HG03520 (cell line): Measurements from ENCODE around the gene GNE.
"Not testable (repeated sequence)": the region's sequence is repeated elsewhere in the genome, so short reads cannot be mapped to it uniquely, and the experiment has no call there.

ENCODE experiments used
- ATAC-seq: cut with Tn5 transposase; IDR thresholded peaks from one replicate; pipeline ENCODE4 v1.9.1; 2021; ENCODE audit warnings: mild to moderate bottlenecking, moderate library complexity; ENCODE audit not compliant: unreplicated experiment

Gene GNE

DNA sequence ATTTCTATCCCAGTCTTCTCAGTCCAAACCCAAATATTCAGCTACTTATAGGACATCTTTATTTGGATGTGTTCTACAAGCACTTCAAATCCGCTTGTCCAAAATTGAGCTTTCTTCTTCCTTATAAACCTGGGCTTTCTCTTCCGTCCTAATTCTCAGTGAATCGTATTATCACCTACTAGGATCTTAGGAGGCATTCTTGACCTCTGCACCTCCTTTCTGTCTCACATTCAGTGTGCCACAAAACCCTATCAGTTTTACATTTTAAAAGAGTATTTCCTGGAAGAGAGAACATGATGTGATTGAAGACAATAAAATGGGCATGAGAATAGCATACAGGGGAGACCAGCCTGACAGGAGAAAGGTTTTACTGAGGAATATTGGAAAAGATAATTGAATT is 16.8 kb upstream of the GNE start:
- no peak for ATAC-seq

DNA sequence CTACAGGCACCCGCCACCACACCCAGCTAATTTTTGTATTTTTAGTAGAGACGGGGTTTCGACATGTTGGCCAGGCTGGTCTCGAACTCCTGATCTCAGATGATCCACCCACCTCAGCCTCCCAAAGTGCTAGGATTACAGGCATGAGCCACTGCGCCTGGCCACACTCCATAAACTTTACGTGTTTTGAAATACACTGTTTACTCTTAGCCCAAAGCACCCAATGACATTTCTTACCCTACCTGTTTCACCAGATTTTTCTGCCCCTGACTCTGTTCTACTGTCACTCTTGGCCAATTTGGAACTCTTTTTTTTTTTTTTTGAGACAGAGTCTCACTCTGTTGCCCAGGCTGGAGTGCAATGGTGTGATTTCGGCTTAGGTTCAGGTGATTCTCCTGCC is 15.1 kb upstream of the GNE start:
- not testable (repeated sequence) for ATAC-seq

DNA sequence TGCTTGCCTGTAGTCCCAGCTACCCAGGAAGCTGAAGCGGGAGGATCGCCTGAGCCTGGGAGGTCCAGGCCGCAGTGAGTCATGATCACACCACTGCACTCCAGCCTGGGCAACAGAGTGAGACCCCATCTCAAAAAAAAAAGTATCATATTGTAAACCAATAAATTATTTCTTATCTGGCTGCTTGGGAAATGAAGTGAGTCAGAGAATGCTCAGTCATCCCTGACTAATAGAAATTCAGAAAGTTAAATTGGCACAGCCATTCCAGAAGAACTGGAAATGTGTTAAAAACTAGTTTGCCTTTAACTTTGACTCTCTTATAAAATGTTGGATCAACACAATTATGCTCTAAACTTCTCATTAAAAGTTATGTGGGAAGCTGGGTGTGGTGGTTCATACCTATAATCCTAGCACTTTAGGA is 9.8 kb upstream of the GNE start:
- no peak for ATAC-seq

DNA sequence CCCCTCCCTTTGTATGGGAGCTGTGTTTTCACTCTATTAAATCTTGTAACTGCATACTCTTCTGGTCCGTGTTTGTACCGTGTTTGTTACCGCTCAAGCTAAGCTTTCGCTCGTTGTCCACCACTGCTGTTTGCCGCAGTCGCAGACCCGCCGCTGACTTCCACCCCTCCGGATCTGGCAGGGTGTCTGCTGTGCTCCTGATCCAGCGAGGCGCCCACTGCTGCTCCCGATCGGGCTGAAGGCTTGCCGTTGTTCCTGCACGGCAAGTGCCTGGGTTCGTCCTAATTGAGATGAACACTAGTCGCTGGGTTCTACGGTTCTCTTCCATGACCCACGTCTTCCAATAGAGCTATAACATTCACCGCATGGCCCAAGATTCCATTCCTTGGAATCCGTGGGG is 6.6 kb upstream of the GNE start:
- ATAC-seq: no peak

DNA sequence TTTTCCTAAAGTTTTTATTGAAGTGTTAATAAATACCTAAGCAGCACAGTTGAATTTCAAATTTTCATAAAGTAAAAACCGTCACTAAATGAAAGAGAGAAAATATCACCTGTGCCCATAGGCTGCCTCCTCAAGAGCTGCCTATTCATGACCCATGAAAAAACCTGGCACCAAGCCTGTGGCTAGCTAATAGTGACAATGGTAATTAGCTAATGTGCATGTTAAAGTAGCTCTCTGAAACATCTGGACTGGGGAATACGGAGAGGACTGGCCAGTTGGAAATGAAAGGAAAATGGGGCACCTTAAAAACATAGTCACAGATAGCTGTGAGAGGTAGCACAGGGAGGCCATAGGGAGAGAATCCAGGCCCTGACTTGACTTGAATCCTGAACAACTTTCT is 5.4 kb upstream of the GNE start:
- no peak for ATAC-seq

DNA sequence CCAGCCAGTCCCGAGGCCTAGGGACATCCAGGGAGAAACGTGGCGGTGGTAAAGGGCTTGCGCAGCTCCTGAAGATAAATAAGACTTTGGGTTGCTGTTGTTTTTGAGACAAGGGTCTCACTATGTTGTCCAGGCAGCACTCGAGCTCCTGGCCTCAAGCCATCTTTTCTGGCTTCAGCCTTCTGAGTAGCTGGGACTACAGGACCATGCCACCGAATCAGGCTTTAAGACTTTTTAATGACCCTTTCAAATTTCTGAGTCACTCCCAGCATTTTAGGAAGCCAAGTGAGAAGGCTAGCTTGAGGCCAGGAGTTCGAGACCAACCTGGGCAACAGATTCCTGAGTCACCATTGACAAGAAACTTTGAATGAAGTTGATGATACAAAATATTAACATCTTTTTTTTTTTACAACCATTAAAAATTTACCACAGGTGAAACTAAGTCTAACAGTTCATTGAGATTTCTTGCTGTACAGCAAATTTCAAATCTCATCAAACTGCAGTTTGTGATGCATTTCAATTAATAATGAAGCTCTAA is 817 bp upstream of the GNE start:
- no peak for ATAC-seq

DNA sequence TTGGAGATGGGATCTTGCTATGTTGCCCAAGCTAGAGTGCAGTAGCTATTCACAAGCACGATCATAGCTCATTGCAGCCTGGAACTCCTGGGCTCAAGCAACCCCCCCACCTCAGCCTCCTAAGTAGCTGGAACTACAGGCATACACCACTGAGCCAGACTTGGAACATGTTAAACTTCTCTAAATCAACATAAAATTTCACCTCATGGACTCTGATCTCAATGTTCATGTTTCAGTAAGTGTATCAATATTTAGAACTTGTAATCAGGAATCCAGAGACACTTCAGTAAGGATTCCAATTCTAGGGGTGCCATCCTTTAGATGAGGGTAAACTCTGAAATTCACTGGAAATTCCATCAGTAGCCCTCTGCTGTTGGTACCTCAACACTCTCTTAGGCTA is 6.8 kb downstream of the GNE start:
- no peak for ATAC-seq

DNA sequence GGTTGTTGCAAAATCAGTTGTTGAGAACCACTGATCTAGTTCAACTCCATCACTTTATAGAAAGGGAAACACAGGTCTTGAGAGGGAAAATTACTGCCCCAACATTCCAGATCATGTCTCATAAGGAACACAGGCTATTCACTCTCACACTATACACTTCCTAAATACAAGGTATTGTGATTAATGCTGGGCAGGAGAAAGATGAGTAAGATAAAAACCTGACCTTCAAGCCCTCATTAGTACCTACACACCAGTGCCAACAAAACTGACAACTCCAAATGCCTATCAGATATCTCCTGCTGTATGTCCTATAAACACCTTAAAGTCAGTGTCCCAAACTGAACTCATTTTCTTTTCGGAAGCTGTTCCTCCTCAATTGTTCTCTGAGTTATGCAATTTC is 8.2 kb downstream of the GNE start:
- ATAC-seq: no peak

DNA sequence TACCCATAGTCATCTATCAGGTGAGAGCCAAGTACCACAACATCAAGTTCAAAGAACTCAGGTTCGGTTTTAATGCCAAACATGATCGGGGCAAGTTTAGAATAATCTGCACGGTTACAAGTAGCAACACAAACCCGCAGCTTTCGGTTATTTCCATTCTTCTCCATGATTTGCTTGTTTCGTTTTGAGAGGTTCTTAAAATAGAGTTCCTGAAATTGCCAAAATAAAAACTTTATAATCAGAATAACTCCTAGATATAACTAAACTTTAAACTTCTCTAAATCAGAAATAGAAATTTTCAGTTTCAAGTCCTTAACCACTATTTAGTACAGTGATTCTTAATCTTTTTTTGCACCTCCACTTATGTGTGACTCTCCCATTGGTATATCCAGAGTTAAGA is 9.1 kb downstream of the GNE start:
- ATAC-seq: no peak

DNA sequence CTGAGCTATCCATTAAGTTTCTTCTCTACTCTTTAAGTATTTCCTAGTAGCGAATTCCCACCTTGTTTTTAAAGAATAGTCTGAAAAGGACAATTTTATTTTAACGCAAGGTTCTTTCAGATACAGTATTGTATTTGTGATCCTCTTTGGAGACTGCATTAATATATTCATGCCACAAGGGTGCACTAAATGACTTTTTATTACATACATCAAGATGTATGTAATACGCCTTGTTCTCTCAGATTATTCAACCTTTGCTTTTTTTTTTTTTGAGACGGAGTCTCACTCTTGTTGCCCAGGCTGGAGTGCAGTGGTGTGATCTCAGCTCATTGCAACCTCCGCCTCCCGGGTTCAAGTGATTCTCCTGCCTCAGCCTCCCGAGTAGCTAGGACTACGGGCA is 10.2 kb downstream of the GNE start:
- not testable (repeated sequence) for ATAC-seq

DNA sequence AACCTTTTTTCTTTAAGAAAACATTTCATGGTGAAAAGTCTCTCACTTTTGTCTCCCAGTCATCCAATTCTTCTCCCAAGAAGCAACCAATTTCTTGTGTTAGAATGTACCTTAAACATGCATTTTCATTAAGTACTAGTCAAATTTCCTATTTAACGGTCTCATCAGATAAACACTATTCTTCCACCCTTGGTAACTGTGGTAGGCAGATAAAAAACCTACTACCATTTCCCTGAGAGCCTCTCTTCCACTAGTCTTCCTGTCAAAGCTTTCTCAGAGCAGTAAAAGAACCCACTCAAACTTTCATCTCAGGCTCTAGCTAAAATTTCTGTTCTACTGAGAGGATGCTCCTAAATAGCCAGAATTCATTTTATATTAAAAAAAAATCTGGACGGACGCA is 10.9 kb downstream of the GNE start:
- ATAC-seq: no peak

DNA sequence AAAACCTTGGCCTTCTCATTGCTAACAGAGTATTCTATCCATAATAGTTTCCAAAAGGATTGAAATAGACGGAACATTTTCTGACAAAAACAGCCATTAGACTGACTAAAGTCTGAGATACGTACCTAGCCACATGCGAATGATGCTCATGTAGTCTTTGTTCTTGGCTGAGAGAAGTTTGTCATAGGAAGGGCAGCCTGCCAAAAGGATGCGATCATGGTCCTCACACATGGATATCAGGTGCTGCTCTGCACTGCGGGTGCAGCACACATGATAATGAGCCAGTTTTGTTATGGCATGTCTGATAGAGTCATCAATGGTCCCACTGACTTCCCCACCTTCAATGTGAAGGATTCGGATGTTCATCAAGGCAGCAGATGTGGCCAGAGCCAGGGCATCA is 12.3 kb downstream of the GNE start:
- no peak for ATAC-seq

DNA sequence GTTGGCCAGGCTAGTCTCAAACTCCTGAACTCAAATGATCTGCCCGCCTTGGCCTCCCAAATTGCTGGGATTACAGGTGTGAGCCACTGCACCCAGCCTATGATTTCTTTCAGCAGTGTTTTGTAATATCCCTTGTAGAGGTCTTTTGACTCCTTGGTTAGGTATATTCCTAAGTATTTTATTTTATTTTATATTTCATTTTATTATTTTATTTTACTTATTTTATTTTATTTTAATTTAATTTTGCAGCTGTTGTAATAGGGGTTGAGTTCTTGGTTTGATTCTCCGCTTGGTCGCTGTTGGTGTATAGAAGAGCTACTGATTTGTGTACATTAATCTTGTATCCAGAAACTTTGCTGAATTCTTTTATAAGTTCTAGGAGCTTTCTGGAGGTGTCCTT is 18.6 kb downstream of the GNE start:
- not testable (repeated sequence) for ATAC-seq

DNA sequence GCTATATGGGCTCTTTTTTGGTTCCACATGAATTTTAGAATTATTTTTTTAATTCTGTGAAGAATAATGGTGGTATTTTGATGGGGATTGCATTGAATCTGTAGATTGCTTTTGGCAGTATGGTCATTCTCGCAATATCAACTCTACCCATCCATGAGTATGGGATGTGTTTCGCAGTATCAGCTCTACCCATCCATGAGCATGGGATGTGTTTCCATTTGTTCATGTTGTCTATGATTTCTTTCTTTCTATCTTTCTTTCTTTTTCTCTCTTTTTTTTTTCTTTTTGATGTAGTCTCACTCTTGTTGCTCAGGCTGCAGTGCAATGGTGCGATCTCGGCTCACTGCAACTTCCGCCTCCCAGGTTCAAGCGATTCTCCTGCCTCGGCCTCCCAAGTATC is 19.0 kb downstream of the GNE start:
- not testable (repeated sequence) for ATAC-seq

DNA sequence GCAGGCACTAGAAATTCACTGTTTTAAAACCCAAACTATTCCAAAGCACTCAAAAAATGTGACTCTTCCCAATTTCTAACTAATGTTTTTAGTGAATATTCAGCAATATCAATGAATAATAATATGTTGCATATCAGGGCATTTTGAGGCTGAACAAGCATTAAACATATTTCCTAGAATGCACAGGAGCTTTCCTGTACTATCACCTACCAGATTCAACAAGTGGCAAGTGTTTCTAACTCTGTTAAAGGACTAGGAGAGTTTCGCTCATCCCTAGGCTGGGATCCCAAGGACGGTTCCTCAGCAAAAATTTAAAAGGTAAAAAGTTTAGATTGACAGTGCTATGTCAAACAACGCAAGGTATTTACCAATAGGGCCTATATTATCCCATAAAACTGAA is 21.0 kb downstream of the GNE start:
- no peak for ATAC-seq

DNA sequence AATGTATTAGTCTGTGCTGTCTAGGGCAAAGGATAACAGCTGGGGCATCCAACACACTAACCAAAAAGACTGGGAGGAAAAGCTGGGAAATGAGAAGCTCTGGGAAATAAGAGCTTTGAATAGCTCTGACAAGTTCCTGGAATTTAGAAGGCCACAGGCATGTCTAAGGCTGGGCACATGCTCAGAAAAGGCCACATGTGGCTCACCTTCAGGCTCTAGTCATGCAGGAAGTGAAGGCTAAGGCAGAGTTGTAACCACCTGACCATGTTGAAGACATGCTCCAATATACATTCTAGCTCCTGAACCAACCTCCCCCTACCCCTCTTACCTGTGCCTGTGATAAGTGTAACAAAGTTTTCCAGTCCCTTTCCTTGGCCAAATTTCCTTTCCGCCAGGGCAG is 35.8 kb downstream of the GNE start:
- no peak for ATAC-seq

DNA sequence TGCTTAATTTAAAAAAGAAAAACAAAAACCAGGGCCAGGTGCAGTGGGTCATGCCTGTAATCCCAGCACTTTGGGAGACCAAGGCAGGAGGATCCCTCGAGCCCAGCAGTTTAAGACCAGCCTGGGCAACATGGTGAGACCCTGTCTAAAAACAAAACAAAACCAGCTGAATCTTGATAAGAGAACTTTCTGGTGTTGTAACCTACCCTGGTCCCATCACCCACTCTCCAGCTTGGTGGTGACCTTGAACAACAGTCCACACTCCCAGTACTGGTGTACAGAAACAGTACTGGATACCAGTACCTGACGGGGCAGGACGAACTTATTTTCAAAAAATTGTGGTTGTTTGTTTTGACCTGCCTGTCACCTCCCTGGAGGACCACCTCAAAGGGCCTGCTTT is 36.6 kb downstream of the GNE start:
- no peak for ATAC-seq

DNA sequence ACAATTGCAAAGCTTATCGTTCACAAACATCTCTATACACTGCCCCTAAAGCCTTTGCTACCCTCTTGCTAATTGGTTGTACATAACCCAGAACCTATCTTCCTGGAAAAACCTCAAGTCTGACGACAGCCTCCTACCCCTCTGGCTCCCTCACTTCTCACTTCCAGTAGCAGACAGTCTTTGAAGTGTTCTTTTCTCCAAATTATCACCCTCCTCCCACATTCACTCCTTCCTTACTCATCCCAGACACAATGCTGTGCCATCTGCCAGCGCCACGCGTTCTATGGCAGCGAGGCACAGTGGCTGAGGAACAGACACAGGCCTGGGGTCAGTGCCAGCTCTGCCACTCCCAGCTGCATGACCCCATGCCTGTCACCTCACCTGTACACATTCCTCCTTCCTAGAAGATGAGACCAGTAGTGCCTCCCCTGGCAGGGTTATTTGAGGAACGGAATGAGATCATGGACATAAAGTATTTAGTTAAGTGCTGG is 39.8 kb downstream of the GNE start:
- ATAC-seq: no peak

DNA sequence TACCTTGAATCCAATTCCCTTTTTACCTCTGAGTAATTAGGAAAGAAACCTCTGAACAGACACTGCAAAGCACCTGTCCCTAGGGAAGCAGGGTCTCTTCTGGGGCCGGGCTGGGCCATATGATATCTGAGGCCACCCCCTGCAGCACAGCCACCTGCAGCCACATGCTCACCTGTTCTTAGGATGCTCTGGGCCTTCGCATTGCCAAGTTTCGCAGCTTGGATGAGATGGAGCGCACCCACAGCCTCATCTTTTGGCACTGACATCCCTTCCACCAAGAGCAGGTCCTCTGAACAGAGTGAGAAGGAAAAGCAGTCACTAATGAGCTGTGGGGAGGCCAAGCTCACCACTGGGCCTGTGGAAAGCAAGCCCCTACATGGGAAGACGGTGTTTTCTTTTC is 40.2 kb downstream of the GNE start:
- no peak for ATAC-seq

DNA sequence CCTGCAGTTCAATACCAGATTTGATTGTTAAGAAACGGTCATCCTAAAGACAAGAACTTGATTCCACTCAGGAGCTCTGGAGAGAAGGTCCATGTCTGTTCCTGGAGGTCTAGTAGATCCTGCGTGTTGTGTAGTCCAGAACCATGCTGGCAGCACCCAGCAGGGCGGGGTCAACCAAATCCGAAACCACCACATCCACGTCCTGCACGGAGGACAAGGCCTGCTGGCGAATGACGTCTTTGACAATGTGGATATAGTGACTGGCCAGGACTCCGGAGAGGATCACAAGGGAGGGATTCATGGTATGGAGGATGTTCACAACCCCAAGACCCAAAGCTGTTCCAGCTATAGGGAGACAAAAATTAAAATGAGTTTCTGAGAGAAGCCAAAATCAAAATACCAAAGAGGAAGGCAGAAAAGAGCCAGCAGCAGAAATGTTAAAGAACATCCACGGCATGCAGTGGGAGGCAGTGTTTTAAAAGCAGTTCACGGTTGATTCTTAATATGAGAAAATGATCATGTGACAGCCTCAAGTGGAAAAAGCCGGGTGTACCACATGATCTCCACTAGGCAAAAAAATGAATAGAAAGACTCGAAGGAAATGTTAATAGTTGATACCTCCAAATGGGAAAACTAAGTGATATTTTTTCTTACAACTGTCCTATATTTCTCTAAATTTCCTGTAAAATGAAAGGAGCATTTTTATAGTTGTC is 40.8 kb downstream of the GNE start:
- ATAC-seq: no peak

DNA sequence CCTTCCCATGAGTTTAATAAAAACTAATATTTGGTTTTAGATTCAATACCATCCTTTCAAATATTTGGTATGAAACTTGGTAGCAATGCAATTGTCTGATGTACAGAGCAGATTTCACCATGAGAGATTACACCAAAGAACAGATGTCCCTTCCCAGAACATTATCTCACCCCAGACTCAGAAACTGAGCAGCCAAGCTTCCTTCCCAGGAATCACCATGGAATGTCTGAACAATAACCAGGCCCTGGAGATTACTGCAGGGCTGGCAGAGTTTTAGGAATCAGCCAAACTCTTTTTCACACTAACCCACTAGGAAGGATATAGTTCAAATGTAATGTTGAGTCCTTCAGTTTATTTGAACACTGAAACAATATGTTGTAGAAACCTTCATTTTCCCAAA is 43.7 kb downstream of the GNE start:
- no peak for ATAC-seq

DNA sequence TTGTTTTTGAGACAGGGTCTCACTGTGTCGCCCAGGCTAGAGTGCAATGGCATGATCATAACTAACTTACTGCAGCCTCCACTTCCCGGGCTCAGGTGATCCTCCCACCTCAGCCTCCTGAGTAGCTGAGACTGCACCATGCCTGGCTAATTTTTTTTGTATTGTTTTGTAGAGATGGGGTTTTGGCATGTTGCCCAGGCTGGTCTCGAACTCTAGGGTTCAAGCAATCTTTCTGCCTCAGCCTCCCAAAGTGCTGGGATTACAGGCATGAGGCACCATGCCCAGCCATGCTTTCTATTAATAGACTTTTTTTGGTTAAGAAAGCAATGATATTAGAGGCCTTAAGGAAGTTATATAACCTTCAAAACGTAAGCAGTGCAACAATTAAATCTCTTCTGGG is 44.3 kb downstream of the GNE start:
- no peak for ATAC-seq

DNA sequence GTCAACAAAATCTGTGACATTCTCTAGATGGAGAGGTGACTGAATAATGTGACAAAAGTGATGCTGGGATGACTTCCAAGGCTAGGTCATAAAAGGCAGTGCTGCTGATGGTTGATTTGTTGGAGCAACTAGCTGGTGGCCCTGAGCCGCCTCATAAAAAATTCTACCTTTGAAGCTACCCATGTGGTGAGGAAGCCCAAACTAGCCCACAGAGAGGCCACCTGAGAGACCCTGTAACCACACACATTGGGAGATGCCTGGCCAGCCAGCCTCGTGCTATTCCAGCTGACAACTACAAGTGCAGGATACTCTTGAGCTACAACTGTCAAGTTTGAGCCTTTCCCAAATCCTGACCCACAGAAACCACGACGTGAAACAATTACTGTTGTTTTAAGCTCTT is 44.9 kb downstream of the GNE start:
- no peak for ATAC-seq
